ENCODE results near the gene MEI4. TPM values are rescaled to one million over a fixed set of nuclear protein-coding genes. Genes with fewer than 3 reads are reported as not detected.

Gene MEI4
- total and polyA plus RNA-seq, 2 of the 8 experiments (the other 6 are each of a cell fraction or from before 2014, with no cell fraction given), result 0.05 to 0.24 TPM

GRCh38 chr6:77774457-77774856 is 121.6 kb downstream of the MEI4 start (continued):
- TF ChIP-seq CTCF (IDR thresholded peaks at IDR 0.05; ENCODE audit: control extremely low read depth in 1 of 3, insufficient read depth in 1 of 3, low read depth in 1 of 3, low read length in 3 of 3), result no peak
- TF ChIP-seq TAF1 (IDR thresholded peaks at IDR 0.05; ENCODE audit: low read depth, low read length), result no peak

Measured in H1 (cell line).